T1000 (cell line): ENCODE data around the gene TIMM44.
"Not testable (repeated sequence)": the region's sequence is repeated elsewhere in the genome, so short reads cannot be mapped to it uniquely, and the experiment has no call there.

Source experiments
- DNase-seq: peaks from one replicate; lab custom pipeline; 2025; ENCODE audit warnings: mixed read lengths; lab: John Stamatoyannopoulos, UW

The TIMM44 gene

GRCh38 chr19:7925171-7925851 lies 18.2 kb downstream of the TIMM44 start:
- DNase-seq, result peak; percentile 66

- no peak for DNase-seq
Measured at GRCh38 chr19:7924651-7925170, 18.8 kb downstream of the TIMM44 start.

- DNase-seq, result no peak
Measured at GRCh38 chr19:7924241-7924640, 19.2 kb downstream of the TIMM44 start.

- no peak for DNase-seq
Measured at GRCh38 chr19:7923295-7924191, 19.9 kb downstream of the TIMM44 start.

- DNase-seq, result no peak
Measured at GRCh38 chr19:7922836-7923195, 20.6 kb downstream of the TIMM44 start.

GRCh38 chr19:7921967-7922835 lies 21.3 kb downstream of the TIMM44 start:
- DNase-seq, result no peak

- no peak for DNase-seq
Measured at GRCh38 chr19:7921302-7921966, 22.0 kb downstream of the TIMM44 start.

GRCh38 chr19:7920519-7921301 lies 22.8 kb downstream of the TIMM44 start:
- DNase-seq, result peak; percentile 97

- peak; percentile 95 for DNase-seq
Measured at GRCh38 chr19:7919610-7920518, 23.6 kb downstream of the TIMM44 start, which contains the start of gene SNAPC2. TSS of gene SNAPC2 (plus strand) at chr19:7920338. CDS start at chr19:7920367, 29 bp downstream.

- DNase-seq, result no peak
Measured at GRCh38 chr19:7918615-7919421, 24.6 kb downstream of the TIMM44 start.

GRCh38 chr19:7918062-7918614 lies 25.3 kb downstream of the TIMM44 start:
- DNase-seq, result not testable (repeated sequence)

- no peak for DNase-seq
Measured at GRCh38 chr19:7917267-7918061, 26.0 kb downstream of the TIMM44 start.

GRCh38 chr19:7916955-7917266 lies 26.6 kb downstream of the TIMM44 start:
- DNase-seq, result no peak

GRCh38 chr19:7916103-7916954 lies 27.1 kb downstream of the TIMM44 start:
- no peak for DNase-seq

GRCh38 chr19:7915250-7916102 lies 28.0 kb downstream of the TIMM44 start:
- no peak for DNase-seq

- DNase-seq, result no peak
Measured at GRCh38 chr19:7914598-7915045, 28.8 kb downstream of the TIMM44 start, which contains the start of gene TGFBR3L. TSS of gene TGFBR3L (plus strand) at chr19:7914830.
